Measurements from ENCODE around the gene FBH1.

- TF ChIP-seq POLR2A (IDR thresholded peaks at IDR 0.05; ENCODE audit: extremely low read depth, insufficient read length) (no peak), MYC (IDR thresholded peaks at IDR 0.05; ENCODE audit: low read depth, low read length) (no peak)
Measured at GRCh38 chr10:5945190-5945509, 55.1 kb downstream of the FBH1 start.

Measured in NB4 (cell line).